Smooth muscle cell (in vitro differentiated cells): ENCODE data around the gene WDR48. TPM values are rescaled to one million over a fixed set of nuclear protein-coding genes. Genes with fewer than 3 reads are reported as not detected.

Experiments
- DNase-seq: peaks from one replicate; lab custom pipeline; 2025; ENCODE audit not compliant: unreplicated experiment; lab: John Stamatoyannopoulos, UW
- H2AFZ ChIP-seq: fragments of 200-600 bp; sonication (generic); 2 replicates; pipeline ENCODE4 v1.6.0; 2016; ENCODE audit warnings: antibody characterized with exemption, low read depth, mild to moderate bottlenecking
- H3F3A ChIP-seq: fragments of 200-600 bp; sonication (generic); 2 replicates; pipeline ENCODE4 v1.6.0; 2017; ENCODE audit warnings: antibody characterized with exemption, low read depth
- H3K27ac ChIP-seq: fragments of 200-600 bp; sonication (generic); 2 replicates; pipeline ENCODE4 v1.5.1; 2016; ENCODE audit warnings: low read depth, mild to moderate bottlenecking
- H3K27me3 ChIP-seq: fragments of 200-600 bp; sonication (generic); 2 replicates; pipeline ENCODE4 v1.6.1; 2016; ENCODE audit warnings: low read depth, mild to moderate bottlenecking
- H3K36me3 ChIP-seq: fragments of 200-600 bp; sonication (generic); 2 replicates; pipeline ENCODE4 v1.5.1; 2016; ENCODE audit warnings: low read depth
- H3K4me1 ChIP-seq: fragments of 200-600 bp; sonication (generic); 2 replicates; pipeline ENCODE4 v1.5.1; 2016; ENCODE audit warnings: low read depth
- H3K4me2 ChIP-seq: fragments of 200-600 bp; sonication (generic); 2 replicates; pipeline ENCODE4 v1.6.0; 2016; ENCODE audit warnings: mild to moderate bottlenecking
- H3K4me3 ChIP-seq: fragments of 200-600 bp; sonication (generic); 2 replicates; pipeline ENCODE4 v1.5.1; 2016; ENCODE audit warnings: mild to moderate bottlenecking
- H3K79me2 ChIP-seq: fragments of 200-600 bp; sonication (generic); 2 replicates; pipeline ENCODE4 v1.6.0; 2016; ENCODE audit warnings: low read depth, mild to moderate bottlenecking
- H3K9ac ChIP-seq: fragments of 200-600 bp; sonication (generic); 2 replicates; pipeline ENCODE4 v1.6.0; 2016; ENCODE audit warnings: low read depth
- H3K9me3 ChIP-seq: fragments of 200-600 bp; sonication (generic); replicated peaks from 2 replicates; pipeline ENCODE4 v1.5.1; 2016; ENCODE audit warnings: low read depth
- H4K20me1 ChIP-seq: fragments of 200-600 bp; sonication (generic); 2 replicates; pipeline ENCODE4 v1.6.0; 2016; ENCODE audit warnings: low read depth
- WGBS: methylation state at CpG from one replicate; pipeline ENCODE4 v1.1.7; 2016; ENCODE audit warnings: low lambda C conversion rate; 5-methylcytosine and 5-hydroxymethylcytosine counted together
- polyA plus RNA-seq: library from polyadenylated mRNA; unstranded; fragments of >200 nt; fragmentation: Nextera tagmentation; extraction: Ambion mirVana; gene quantifications from 2 replicates; pipeline ENCODE4 v1.2.1, GENCODE V29; 2016
- total RNA-seq: library from RNA; depleted of rRNA; stranded (reverse); fragments of >200 nt; gene quantifications from 2 replicates; pipeline ENCODE4 v1.2.3, GENCODE V29; 2014
- TF ChIP-seq, protein P1 (sequence below): fragments of 200-600 bp; sonication (generic); IDR thresholded peaks from 2 replicates; pipeline ENCODE4 v1.5.1; 2017; ENCODE audit warnings: borderline replicate concordance, mild to moderate bottlenecking, antibody characterized with exemption; ENCODE audit not compliant: insufficient read depth, poor library complexity, severe bottlenecking

Gene WDR48
- total and polyA plus RNA-seq, 2 experiments from 2014 or later, result 26.9 to 34.6 TPM

DNA sequence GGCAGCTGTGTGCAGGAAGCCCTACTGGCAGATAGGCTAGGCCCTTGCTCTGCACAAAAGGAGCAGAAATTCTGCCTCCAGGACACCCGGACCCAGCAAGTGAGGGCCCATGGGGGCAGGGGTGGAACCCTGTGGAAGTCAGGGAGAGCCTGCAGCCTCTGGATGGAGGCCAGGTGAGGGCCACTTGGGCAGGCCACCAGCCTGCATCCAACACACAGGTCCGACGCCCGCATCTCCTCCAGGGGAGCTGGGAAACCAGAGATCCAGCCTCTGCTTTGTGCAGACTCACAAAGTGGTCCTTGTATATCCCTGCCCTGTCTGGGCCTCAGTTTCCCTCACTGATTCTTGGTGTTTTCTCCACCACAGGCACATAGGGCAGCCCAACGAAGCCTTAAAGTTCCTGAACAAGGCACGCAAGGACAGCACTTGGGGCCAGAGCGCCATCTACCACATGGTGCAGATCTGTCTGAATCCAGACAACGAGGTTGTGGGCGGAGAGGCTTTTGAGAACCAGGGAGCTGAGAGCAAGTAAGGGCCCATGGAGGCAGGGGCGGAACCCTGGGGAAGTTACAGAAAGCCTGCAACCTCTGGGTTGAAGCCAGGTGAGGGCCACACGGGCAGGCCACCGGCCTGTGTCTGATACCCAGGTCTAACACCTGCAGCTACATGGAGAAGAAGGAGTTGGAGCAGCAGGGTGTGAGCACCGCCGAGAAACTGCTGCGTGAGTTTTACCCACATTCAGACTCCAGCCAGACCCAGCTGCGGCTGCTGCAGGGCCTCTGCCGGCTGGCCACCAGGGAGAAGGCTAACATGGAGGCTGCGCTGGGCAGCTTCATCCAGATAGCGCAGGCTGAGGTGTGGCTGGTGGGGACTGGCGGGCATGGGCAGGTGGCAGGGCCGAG, 85.0 kb downstream of the WDR48 start:
- TF ChIP-seq, protein P1, sequence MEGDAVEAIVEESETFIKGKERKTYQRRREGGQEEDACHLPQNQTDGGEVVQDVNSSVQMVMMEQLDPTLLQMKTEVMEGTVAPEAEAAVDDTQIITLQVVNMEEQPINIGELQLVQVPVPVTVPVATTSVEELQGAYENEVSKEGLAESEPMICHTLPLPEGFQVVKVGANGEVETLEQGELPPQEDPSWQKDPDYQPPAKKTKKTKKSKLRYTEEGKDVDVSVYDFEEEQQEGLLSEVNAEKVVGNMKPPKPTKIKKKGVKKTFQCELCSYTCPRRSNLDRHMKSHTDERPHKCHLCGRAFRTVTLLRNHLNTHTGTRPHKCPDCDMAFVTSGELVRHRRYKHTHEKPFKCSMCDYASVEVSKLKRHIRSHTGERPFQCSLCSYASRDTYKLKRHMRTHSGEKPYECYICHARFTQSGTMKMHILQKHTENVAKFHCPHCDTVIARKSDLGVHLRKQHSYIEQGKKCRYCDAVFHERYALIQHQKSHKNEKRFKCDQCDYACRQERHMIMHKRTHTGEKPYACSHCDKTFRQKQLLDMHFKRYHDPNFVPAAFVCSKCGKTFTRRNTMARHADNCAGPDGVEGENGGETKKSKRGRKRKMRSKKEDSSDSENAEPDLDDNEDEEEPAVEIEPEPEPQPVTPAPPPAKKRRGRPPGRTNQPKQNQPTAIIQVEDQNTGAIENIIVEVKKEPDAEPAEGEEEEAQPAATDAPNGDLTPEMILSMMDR, result no peak
- Histone ChIP-seq H3K4me1 (peaks cover 3% of the 10 kb centered on the region), H3K4me3 (no peak overlapping the region), H3F3A (peaks cover 22% of the 10 kb centered on the region), H3K4me2 (no peak overlapping the region), H3K9me3 (no peaks in the 10 kb centered on the region), H3K36me3 (no peaks in the 10 kb centered on the region), H3K79me2 (peaks cover 11% of the 10 kb centered on the region), H3K27ac (no peak overlapping the region), H3K27me3 (no peaks in the 10 kb centered on the region), H3K9ac (no peak overlapping the region), H4K20me1 (peaks cover 57% of the 10 kb centered on the region), H2AFZ (no peak overlapping the region)
- DNase-seq, result no peak
- WGBS, result 92% methylated on average over 21 of the region's 21 CpGs

GRCh38 chr3:39137435-39137936, 85.7 kb downstream of the WDR48 start:
- no peak overlapping the region for H3K9ac ChIP-seq
- no peak for DNase-seq
- H3K36me3 ChIP-seq, result peaks cover 5% of the 10 kb centered on the region
- H3K27me3 ChIP-seq, result no peaks in the 10 kb centered on the region
- peaks cover 29% of the 10 kb centered on the region for H3F3A ChIP-seq
- TF ChIP-seq, protein P1, result no peak
- no peak overlapping the region for H3K4me2 ChIP-seq
- no peak overlapping the region for H3K27ac ChIP-seq
- H2AFZ ChIP-seq, result no peak overlapping the region
- H4K20me1 ChIP-seq, result peaks cover 64% of the 10 kb centered on the region
- WGBS, result 97% methylated on average over 18 of the region's 18 CpGs
- peaks cover 18% of the 10 kb centered on the region for H3K79me2 ChIP-seq
- no peaks in the 10 kb centered on the region for H3K9me3 ChIP-seq
- peaks cover 6% of the 10 kb centered on the region for H3K4me1 ChIP-seq
- H3K4me3 ChIP-seq, result no peak overlapping the region

GRCh38 chr3:39137991-39138803, 86.4 kb downstream of the WDR48 start:
- peaks cover 71% of the 10 kb centered on the region for H4K20me1 ChIP-seq
- no peak overlapping the region for H3K9ac ChIP-seq
- H3K27me3 ChIP-seq, result no peaks in the 10 kb centered on the region
- peak overlapping the region; percentile 74 for H3K27ac ChIP-seq
- TF ChIP-seq, protein P1, result no peak
- peaks cover 34% of the 10 kb centered on the region for H3F3A ChIP-seq
- no peak overlapping the region for H3K4me2 ChIP-seq
- H3K4me1 ChIP-seq, result peaks cover 6% of the 10 kb centered on the region
- H3K79me2 ChIP-seq, result peaks cover 25% of the 10 kb centered on the region
- 94% methylated on average over 10 of the region's 10 CpGs for WGBS
- no peaks in the 10 kb centered on the region for H3K9me3 ChIP-seq
- DNase-seq, result no peak
- H3K4me3 ChIP-seq, result no peak overlapping the region
- peaks cover 10% of the 10 kb centered on the region for H3K36me3 ChIP-seq
- H2AFZ ChIP-seq, result no peak overlapping the region
